Fibroblast of lung (primary cell): ENCODE results near the gene CALCR.

Source experiments
- CTCF ChIP-seq, 2 donors: IDR thresholded peaks in 1 of 2; conservative IDR thresholded peaks in 1 of 2; 1 replicate in 1 of 2; 2 replicates in 1 of 2; pipeline ENCODE4 v1.5.1; 2011 to 2012; ENCODE audit warnings: low read length in 2 of 2, control low read depth in 1 of 2, inconsistent platforms in 1 of 2, low read depth in 1 of 2, mild to moderate bottlenecking in 1 of 2
- EZH2 ChIP-seq: IDR thresholded peaks from 2 replicates; pipeline ENCODE4 v1.5.1; 2012; ENCODE audit warnings: low read length, control low read depth, mild to moderate bottlenecking; ENCODE audit errors: missing control alignments

DNA sequence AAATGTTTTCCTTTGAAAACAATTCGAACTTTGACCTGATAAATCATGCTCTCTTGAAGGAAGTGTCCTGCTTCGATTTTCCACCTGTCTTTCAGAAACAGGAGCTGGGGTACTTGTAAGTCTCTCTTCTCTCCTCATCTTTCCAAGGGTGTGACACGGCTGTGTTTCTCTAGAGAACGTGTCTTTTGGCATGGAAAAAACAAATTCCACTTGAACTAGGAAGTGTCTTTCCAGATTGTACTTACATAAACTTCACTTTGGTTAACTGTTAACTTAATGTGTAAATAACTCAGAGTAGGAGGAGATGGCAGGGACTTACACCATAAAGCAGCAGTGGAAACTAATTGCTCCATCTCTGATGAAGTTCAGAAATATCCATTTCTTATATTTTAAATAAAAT, 4.2 kb upstream of the CALCR start:
- TF ChIP-seq CTCF (conservative IDR thresholded peaks at IDR 0.05 in 1 of 2, IDR thresholded peaks at IDR 0.05 in 1 of 2; ENCODE audit: low read depth in 1 of 2, low read length in 2 of 2) (no peak), EZH2 (no peak)
